Measurements from ENCODE around the gene USP38. TPM values are rescaled to one million over a fixed set of nuclear protein-coding genes. Genes with fewer than 3 reads are reported as not detected.

The USP38 gene
- total RNA-seq, 3 donors from 2014 or later = 19.7 to 28.2 (median 21.6) TPM

GRCh38 chr4:143270256-143270838 is 85.6 kb downstream of the USP38 start:
- Histone ChIP-seq H3K4me1 (no peaks in the 10 kb centered on the region), H3K27ac (no peak overlapping the region), H3K27me3 (no peaks in the 10 kb centered on the region), H3K36me3 (no peaks in the 10 kb centered on the region), H3K9me3 (peaks cover 6 to 12% of the 10 kb centered on the region in 2 donors), H3K4me3 (no peak overlapping the region)
- DNase-seq (ENCODE audit: low spot score in 2 of 2) = peak in 1 of 2 donors; percentile 29
- TF ChIP-seq POLR2A (IDR thresholded peaks at IDR 0.05) = no peak
- TF ChIP-seq POLR2AphosphoS5 (IDR thresholded peaks at IDR 0.05) = no peak
- intact Hi-C loops (cut with DNase I; ENCODE audit: low total_unique reads) = no loop called here

Other genes with a start within 250 kb of the USP38 start
- 10 to 100 TPM; 24.8 to 67.5 (median 38.7) TPM for gene GAB1, start 152.0 kb downstream of the USP38 start, total RNA-seq